K562 (cell line): Measurements from ENCODE around the gene ADGRG1.

Source experiments
- COPS2 ChIP-seq: fragments of 450-650 bp; conservative IDR thresholded peaks from 2 replicates; pipeline ENCODE4 v1.6.1; 2016; ENCODE audit warnings: mild to moderate bottlenecking, moderate library complexity
- CTCF ChIP-seq, 3 experiments: IDR thresholded peaks in 2 of 3; conservative IDR thresholded peaks in 1 of 3; 2 replicates each; pipeline ENCODE4 v1.5.1; 2011 to 2012; ENCODE audit warnings: low read length in 3 of 3, mild to moderate bottlenecking in 3 of 3, control low read depth in 2 of 3, improper control_type of control experiment in 1 of 3, inconsistent platforms in 1 of 3, low read depth in 1 of 3, mixed read lengths in 1 of 3, moderate library complexity in 1 of 3; ENCODE audit not compliant: insufficient read depth in 2 of 3
- EZH2 ChIP-seq: IDR thresholded peaks from 2 replicates; pipeline ENCODE4 v1.6.1; 2012; ENCODE audit warnings: low read depth, mild to moderate bottlenecking, inconsistent platforms, low read length, borderline replicate concordance
- GABPA ChIP-seq: fragments of 200-800 bp; sonication (Bioruptor generic); conservative IDR thresholded peaks from 2 replicates; pipeline ENCODE4 v1.6.1; 2016; ENCODE audit warnings: low read depth, missing genetic modification characterization, missing compliant biosample characterization
- ZNF232 ChIP-seq: sonication (generic); formaldehyde crosslinking; IDR thresholded peaks from 2 replicates; pipeline ENCODE4 v1.8.0; 2022; ENCODE audit warnings: mild to moderate bottlenecking, missing genetic modification reagents
- ZNF324 ChIP-seq: fragments of 250-450 bp; sonication (Bioruptor Pico); IDR thresholded peaks from 2 replicates; pipeline ENCODE4 v1.4.0; 2020; ENCODE audit warnings: mild to moderate bottlenecking
- ZNF431 ChIP-seq: sonication (generic); formaldehyde crosslinking; IDR thresholded peaks from 2 replicates; pipeline ENCODE4 v1.8.0; 2022; ENCODE audit warnings: mild to moderate bottlenecking, missing genetic modification reagents
- ZNF592 ChIP-seq: fragments of 450-650 bp; IDR thresholded peaks from 2 replicates; pipeline ENCODE4 v1.6.1; 2017; ENCODE audit warnings: antibody characterized with exemption, mild to moderate bottlenecking

- no peak for TF ChIP-seq EZH2
- no peak for TF ChIP-seq ZNF324 (CRISPR knock-in tag)
- TF ChIP-seq GABPA (tag): no peak
- no peak for TF ChIP-seq ZNF431
- TF ChIP-seq CTCF (IDR thresholded peaks at IDR 0.05 in 2 of 3, conservative IDR thresholded peaks at IDR 0.05 in 1 of 3; ENCODE audit: insufficient read depth in 2 of 3, low read depth in 1 of 3, low read length in 3 of 3): no peak
- no peak for TF ChIP-seq COPS2
- TF ChIP-seq ZNF592: no peak
- no peak for TF ChIP-seq ZNF232
These were observed 75.1 kb downstream of the ADGRG1 start for GRCh38 chr16:57703416-57704010.
